ENCODE data around the gene ANTXR1.
"Not testable (repeated sequence)": the region's sequence is repeated elsewhere in the genome, so short reads cannot be mapped to it uniquely, and the experiment has no call there.

The ANTXR1 gene

DNA sequence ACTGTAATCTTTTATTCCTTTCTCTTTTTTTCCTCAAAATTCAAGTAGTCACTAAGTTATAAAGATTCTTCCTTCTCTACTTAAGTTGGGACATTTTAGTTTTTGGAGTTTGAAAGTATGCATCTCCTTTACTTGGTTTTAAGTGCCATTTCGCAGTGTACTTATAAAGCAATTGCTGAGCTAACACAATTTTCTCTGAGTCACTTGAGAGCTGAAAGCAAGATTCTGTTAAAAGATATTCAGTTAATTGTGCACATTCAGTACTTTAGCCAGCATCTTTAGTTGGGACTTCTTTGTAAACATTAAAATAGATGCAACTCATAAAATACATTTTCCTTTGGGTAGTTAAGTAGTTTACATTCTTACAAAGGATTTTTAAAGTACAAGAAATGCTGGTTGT is 238.0 kb downstream of the ANTXR1 start:
- no peak for DNase-seq

GRCh38 chr2:69251943-69252342 is 239.0 kb downstream of the ANTXR1 start:
- no peak for DNase-seq

DNA sequence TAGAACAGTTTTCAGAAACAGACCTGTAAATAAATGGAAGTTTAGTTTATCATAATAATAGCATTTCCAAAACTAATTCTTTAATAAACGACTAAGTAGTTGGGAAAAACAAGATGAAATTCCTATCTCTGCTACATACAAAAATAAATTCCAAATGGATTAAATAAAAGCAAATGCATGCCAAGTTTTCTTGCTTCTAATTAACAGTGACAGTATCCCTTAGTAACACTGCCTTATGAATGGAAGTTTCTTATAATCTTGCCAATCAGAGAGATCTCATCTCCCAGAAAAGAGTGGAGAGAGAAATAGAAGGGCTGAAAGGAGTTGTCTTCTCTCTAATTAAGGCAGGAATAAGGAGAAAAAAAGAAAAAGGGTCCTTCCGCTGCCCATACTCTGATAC is 240.1 kb downstream of the ANTXR1 start:
- no peak for DNase-seq

GRCh38 chr2:69253611-69254301 is 240.8 kb downstream of the ANTXR1 start:
- DNase-seq, result no peak

DNA sequence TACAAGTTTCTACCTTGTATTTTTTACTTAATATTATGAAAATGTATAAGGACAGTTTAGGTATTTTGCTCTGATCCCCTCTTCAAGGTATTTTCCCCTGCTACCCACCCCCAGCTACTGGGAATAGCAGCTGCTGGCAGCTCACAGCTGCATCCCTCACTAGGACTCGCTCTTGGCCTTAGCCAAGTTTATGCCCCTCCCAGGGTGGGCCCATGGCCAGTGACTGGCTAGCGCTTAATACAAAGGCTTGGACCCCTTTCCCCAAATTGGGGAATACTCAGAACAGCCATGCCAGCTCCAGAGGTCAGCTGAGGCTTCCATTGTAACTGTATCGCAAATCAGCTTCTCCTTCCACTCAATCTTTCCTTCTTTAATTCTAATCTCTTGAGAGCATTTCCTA is 242.8 kb downstream of the ANTXR1 start:
- no peak for DNase-seq

- DNase-seq, result not testable (repeated sequence)
These were observed 247.1 kb downstream of the ANTXR1 start for GRCh38 chr2:69259994-69260591.

DNA sequence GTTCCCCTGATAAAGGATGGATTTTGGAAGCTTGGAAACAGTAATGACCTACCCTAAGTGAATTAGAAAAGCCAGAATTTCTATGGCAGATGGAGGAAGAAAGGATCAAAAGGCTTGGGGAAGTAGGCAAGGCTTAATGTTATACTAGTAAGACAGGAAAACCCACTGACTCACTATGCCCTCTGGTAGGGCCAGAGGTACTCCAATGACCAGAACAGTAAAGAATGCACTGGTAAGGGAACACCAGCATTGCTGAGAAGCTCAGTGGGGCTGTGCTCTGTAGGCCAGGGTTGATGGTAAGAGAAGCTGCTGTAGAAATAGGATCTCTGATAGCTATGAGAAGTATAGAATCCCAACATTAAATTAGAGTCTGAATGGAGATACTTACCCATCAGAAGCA is 247.7 kb downstream of the ANTXR1 start:
- no peak for DNase-seq

DNA sequence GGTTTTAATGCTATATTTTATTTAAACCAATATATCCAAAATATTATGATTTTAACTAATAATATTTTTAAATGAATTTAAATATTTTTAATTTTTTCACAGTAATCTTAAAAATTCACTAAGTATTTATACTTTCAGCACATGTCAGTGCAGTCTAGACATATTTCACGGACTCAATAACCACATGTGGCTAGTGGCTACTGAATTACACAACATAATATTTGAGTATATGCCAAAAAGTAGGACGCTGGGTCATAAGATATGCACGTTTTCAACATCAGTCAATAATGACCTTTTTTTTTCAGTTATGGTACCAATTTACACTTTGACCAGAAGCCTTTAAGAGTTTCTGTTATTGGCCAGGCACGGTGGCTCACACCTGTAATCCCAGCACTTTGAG is 256.4 kb downstream of the ANTXR1 start:
- no peak for DNase-seq

GRCh38 chr2:69271831-69272257 is 258.9 kb downstream of the ANTXR1 start:
- DNase-seq, result no peak

- DNase-seq, result no peak
These were observed 260.0 kb downstream of the ANTXR1 start for GRCh38 chr2:69272803-69273471.

- no peak for DNase-seq
These were observed 262.5 kb downstream of the ANTXR1 start for GRCh38 chr2:69275490-69275889.

DNA sequence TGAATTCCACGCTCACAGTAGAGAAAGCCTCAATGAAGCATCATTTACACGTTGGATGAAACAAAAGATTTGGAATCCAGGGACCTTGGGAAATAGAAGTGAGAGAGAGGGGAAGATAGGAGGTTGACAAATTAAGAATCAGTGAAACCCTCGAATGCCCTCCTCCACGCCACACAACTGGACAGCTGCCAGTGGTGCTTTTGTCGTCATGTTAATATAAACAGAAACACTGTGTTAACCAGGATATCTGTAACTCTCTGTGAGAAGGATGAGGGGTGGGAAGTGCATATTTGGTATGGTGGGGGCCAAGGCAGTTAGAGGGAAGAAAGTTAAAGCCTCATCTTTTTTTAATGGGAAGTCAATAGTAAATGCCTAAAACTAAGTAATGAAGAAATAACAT is 265.4 kb downstream of the ANTXR1 start:
- no peak for DNase-seq

- DNase-seq, result no peak
These were observed 266.2 kb downstream of the ANTXR1 start for GRCh38 chr2:69279211-69279610.

DNA sequence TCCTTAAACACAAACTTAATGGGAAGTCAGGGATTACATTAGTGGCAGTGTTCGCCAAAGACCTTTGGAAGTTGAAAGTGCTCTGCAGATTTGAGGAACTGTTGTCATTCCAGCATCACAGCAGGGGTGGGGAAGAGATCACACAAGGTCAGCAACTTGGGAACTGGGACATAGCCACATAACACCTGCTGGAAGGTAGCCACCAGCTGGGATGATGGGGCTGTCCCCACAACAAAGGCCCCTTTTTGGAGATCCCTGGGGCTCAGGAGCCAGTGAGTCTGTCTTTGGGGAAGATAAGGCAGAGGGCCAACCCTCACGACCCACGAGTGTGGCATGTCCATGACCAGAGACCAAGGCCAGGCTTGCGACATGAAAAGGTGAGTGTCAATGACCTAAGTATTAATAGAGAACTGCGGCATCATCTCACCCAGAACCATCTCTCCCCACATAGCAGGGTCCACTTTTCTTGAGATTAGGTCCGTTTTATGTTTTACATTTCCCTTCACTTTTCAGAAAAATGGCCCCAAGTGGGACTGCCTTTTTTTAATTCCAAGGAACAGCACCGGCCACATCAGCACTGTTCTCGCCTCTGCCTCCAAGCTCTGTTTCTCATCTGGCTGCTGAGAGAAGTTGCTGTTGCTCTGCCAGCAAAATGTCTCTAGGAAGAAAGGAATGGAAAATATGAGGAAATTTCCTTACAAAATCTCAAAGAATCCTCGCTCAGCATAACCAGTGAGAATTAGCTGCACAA is 267.1 kb downstream of the ANTXR1 start:
- no peak for DNase-seq

DNA sequence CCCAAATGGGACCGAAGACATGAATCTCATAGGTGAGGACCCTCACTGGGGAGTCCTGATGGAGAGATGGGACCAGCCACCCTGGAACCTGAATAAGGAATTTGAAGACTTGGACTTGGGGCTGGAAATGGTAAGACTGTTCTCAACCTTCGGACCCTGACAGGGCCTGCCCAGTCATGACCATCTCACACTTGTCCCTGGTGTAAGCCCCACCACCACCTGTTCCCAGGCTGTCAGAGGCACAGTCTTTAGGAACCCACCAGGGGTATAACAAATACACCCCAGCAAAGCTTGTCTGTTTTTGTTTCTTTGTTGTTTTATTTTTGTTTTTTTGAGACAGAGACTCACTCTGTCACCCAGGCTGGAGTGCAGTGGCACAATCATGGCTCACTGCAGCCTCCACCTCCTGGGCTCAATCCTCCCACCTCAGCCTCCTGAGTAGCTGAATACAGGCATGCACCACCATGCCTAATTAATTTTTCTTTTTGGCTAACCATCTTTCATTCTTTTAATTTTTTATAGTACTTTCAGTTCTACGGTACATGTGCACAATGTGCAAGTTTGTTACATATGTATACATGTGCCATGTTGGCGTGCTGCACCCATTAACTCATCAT is 267.9 kb downstream of the ANTXR1 start:
- DNase-seq, result no peak

DNA sequence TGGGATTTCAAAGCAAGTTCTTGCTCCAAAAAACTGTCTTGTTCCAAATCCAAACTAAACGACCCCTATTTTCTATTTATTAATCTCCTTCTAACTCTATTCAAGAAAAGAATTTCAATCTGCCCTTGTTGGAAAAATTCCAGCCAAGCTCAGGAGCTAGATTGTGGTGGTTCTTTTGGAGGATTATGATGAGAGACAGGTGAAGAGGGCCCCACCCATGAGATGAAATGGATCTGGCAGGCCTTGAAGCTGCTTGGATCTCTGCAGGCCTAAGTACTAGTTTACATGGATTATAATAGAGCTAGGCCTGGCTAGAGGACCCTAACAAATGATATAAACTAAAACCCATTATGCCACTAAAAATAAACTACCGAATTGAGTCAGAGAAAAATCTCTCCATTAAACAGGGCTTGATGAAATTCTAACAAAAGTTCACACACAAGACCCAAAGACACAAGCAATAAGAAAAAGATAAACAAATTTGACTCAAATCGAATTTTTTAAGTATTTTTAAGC is 272.5 kb downstream of the ANTXR1 start:
- no peak for DNase-seq

DNA sequence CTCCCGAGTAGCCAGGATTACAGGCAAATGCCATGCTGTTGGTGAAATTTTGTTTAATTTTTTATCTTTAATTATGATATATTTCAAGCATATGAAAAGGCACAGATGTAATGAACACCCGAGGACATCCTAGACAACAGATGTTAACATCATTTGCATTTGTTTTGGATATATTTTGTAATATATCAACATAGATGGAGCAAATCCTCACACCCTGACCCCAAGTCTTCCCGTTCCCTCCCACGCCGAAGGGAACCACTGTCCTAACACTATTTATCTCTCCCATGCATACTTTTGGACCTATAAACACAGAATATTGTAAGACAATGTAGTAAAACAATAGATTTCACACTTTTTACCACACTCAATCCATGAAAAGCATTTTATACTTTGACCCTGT is 274.6 kb downstream of the ANTXR1 start:
- DNase-seq, result no peak

GRCh38 chr2:69288429-69288828 is 275.4 kb downstream of the ANTXR1 start:
- no peak for DNase-seq

- DNase-seq, result no peak
These were observed 278.1 kb downstream of the ANTXR1 start for GRCh38 chr2:69291004-69291650.

GRCh38 chr2:69291721-69292120 is 278.7 kb downstream of the ANTXR1 start:
- DNase-seq, result no peak

- no peak for DNase-seq
These were observed 279.3 kb downstream of the ANTXR1 start for GRCh38 chr2:69292256-69292655.

GRCh38 chr2:69296421-69296820 is 283.4 kb downstream of the ANTXR1 start:
- no peak for DNase-seq
